Keratinocyte (primary cell): ENCODE measurements around the gene CCDC85B.

Experiments
- CTCF ChIP-seq, 3 experiments: IDR thresholded peaks in 1 of 3; conservative IDR thresholded peaks in 1 of 3; optimal IDR thresholded peaks in 1 of 3; 2 replicates in 2 of 3; 3 replicates in 1 of 3; pipeline versions ENCODE3 to v1.5.1; 2011; ENCODE audit warnings: low read length in 3 of 3, mild to moderate bottlenecking in 3 of 3, moderate library complexity in 2 of 3, control low read depth in 1 of 3, inconsistent platforms in 1 of 3; ENCODE audit not compliant: insufficient read depth in 2 of 3; ENCODE audit errors: extremely low read depth in 1 of 3
- EZH2 ChIP-seq: IDR thresholded peaks from one replicate; pipeline ENCODE4 v1.6.1; 2012; ENCODE audit warnings: inconsistent platforms, mild to moderate bottlenecking, low read length, moderate library complexity

GRCh38 chr11:65917077-65917433, 26.6 kb downstream of the CCDC85B start:
- no peak for TF ChIP-seq CTCF (optimal IDR thresholded peaks at IDR 0.05 in 1 of 3, IDR thresholded peaks at IDR 0.05 in 1 of 3, conservative IDR thresholded peaks at IDR 0.05 in 1 of 3; ENCODE audit: extremely low read depth in 1 of 3, insufficient read depth in 2 of 3, low read length in 3 of 3)
- no peak for TF ChIP-seq EZH2
